HL-60 (cell line): ENCODE measurements around the gene PHF21B.

Experiments
- DNase-seq, 2 experiments: peaks; one replicate each; pipeline ENCODE4 v3.0.0-alpha.2; 2010 to 2020; ENCODE audit warnings: low read depth in 1 of 2, low spot score in 1 of 2
- H3K27ac ChIP-seq: fragments of 250-450 bp; sonication (Bioruptor Pico); replicated peaks from 2 replicates; pipeline ENCODE4 v1.5.1; 2020; ENCODE audit warnings: mild to moderate bottlenecking, moderate library complexity
- H3K27me3 ChIP-seq: fragments of 250-450 bp; sonication (Bioruptor Pico); 2 replicates; pipeline ENCODE4 v1.5.1; 2021; ENCODE audit warnings: mild to moderate bottlenecking, moderate library complexity; ENCODE audit not compliant: insufficient read depth, poor library complexity, severe bottlenecking
- H3K4me3 ChIP-seq: replicated peaks from 2 replicates; pipeline ENCODE4 v1.5.1; 2011; ENCODE audit warnings: mild to moderate bottlenecking, control low read depth, low read length; ENCODE audit not compliant: insufficient read depth
- GABPA ChIP-seq: IDR thresholded peaks from 2 replicates; pipeline ENCODE4 v1.6.1; 2012; ENCODE audit warnings: low read depth
- POLR2AphosphoS5 ChIP-seq: IDR thresholded peaks from 2 replicates; pipeline ENCODE4 v1.6.1; 2012; ENCODE audit warnings: low read depth
- SPI1 ChIP-seq: IDR thresholded peaks from 2 replicates; pipeline ENCODE4 v1.6.1; 2012; ENCODE audit warnings: low read depth, mild to moderate bottlenecking, borderline replicate concordance
- TF ChIP-seq, protein P1 (sequence below): IDR thresholded peaks from 2 replicates; pipeline ENCODE4 v1.6.1; 2012; ENCODE audit warnings: low read depth; ENCODE audit not compliant: insufficient replicate concordance
- TF ChIP-seq, protein P2 (sequence below): IDR thresholded peaks from one replicate; pipeline ENCODE4 v1.5.1; 2011; ENCODE audit warnings: low read length, control low read depth, inconsistent platforms; ENCODE audit not compliant: insufficient read depth

Gene PHF21B

DNA sequence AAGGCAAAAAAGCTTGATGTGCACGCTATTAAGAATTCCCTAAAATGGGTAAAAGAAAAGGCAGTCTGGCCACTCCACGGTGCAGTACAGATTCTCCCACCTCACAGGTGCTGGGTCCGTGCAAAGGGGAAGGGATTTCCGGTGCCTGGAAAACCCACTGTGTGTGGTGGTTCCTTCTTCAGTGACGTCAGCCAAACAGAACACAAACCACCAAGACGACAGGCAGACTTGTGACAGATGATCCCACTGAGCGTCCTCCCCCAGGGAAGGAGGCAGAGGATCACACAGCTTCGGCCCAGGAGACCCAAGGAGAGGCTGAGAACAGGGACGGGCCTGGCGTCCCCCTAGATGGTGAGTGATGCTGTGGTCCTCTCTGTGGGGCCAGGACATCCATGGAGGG is 18.6 kb downstream of the PHF21B start:
- Histone ChIP-seq H3K27me3 (no peaks in the 10 kb centered on the region), H3K4me3 (no peak overlapping the region), H3K27ac (no peak overlapping the region)
- TF ChIP-seq GABPA (no peak), POLR2AphosphoS5 (no peak), SPI1 (no peak)
- TF ChIP-seq, protein P1, sequence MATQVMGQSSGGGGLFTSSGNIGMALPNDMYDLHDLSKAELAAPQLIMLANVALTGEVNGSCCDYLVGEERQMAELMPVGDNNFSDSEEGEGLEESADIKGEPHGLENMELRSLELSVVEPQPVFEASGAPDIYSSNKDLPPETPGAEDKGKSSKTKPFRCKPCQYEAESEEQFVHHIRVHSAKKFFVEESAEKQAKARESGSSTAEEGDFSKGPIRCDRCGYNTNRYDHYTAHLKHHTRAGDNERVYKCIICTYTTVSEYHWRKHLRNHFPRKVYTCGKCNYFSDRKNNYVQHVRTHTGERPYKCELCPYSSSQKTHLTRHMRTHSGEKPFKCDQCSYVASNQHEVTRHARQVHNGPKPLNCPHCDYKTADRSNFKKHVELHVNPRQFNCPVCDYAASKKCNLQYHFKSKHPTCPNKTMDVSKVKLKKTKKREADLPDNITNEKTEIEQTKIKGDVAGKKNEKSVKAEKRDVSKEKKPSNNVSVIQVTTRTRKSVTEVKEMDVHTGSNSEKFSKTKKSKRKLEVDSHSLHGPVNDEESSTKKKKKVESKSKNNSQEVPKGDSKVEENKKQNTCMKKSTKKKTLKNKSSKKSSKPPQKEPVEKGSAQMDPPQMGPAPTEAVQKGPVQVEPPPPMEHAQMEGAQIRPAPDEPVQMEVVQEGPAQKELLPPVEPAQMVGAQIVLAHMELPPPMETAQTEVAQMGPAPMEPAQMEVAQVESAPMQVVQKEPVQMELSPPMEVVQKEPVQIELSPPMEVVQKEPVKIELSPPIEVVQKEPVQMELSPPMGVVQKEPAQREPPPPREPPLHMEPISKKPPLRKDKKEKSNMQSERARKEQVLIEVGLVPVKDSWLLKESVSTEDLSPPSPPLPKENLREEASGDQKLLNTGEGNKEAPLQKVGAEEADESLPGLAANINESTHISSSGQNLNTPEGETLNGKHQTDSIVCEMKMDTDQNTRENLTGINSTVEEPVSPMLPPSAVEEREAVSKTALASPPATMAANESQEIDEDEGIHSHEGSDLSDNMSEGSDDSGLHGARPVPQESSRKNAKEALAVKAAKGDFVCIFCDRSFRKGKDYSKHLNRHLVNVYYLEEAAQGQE, result no peak
- TF ChIP-seq, protein P2, sequence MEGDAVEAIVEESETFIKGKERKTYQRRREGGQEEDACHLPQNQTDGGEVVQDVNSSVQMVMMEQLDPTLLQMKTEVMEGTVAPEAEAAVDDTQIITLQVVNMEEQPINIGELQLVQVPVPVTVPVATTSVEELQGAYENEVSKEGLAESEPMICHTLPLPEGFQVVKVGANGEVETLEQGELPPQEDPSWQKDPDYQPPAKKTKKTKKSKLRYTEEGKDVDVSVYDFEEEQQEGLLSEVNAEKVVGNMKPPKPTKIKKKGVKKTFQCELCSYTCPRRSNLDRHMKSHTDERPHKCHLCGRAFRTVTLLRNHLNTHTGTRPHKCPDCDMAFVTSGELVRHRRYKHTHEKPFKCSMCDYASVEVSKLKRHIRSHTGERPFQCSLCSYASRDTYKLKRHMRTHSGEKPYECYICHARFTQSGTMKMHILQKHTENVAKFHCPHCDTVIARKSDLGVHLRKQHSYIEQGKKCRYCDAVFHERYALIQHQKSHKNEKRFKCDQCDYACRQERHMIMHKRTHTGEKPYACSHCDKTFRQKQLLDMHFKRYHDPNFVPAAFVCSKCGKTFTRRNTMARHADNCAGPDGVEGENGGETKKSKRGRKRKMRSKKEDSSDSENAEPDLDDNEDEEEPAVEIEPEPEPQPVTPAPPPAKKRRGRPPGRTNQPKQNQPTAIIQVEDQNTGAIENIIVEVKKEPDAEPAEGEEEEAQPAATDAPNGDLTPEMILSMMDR, result no peak
- DNase-seq, result no peak

DNA sequence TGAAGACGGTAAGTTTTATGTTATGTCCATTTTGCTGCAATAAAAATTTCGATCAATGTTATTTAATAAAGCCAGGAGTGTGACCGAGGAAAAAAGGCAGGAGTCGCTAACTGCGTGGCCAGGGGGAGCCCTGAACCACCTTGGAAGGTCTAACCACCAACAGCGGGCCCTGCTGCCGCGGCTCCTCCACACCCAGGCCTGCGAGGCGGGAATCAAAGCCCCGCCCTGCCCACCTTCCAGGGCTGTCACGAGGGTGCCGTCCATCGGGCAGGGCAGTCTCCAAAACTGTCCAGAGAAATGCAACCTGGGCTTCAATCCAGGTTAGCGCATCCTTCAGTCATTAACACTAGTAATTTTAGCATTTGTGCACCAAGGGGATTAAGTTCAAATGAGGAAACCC is 19.0 kb downstream of the PHF21B start:
- H3K4me3 ChIP-seq, result no peak overlapping the region
- no peaks in the 10 kb centered on the region for H3K27me3 ChIP-seq
- DNase-seq, result no peak
- TF ChIP-seq, protein P2, result no peak
- TF ChIP-seq, protein P1, result no peak
- TF ChIP-seq SPI1 (no peak), GABPA (no peak), POLR2AphosphoS5 (no peak)
- H3K27ac ChIP-seq, result no peak overlapping the region

DNA sequence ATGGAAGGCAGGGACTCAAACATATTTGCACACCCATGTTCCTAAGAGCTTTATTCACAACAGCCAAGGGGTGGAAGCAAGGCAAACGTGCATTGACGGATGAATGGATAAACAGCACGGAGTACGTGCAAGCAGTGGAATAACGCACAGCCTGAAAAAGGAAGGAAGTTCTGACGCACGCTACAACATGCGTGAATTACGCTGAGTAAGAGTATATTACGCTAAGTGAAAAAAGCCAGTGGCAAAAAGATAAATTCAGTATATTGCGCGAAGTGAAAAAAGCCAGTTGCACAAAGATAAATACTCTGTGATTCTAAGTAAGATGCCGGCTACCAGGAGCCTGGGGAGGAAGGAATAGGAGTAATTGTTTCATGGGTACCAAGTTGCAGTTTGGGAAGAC is 19.5 kb downstream of the PHF21B start:
- TF ChIP-seq POLR2AphosphoS5, result no peak
- TF ChIP-seq, protein P1, result no peak
- Histone ChIP-seq H3K27me3 (no peaks in the 10 kb centered on the region), H3K4me3 (no peak overlapping the region), H3K27ac (no peak overlapping the region)
- no peak for DNase-seq

DNA sequence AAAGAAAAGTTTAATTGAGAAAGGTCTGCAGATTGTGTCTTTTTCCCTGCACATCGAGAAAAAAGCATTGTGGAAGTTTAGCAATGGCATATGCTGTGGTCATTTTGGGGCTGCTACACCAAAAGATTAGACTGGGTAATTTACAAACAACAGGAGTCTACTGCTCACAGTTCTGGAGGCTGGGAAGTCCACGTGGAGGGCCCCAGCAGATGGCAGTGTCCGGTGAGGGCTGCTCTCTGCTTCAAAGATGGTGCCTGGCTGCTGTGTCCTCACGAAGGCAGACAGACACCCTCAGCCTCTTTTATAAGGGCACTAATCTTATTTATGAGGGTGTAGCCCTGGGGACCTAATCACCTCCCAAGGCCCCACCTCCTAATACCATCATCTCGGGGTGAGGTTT is 21.1 kb downstream of the PHF21B start:
- Histone ChIP-seq H3K4me3 (no peak overlapping the region), H3K27me3 (no peaks in the 10 kb centered on the region), H3K27ac (no peak overlapping the region)
- DNase-seq, result no peak
- TF ChIP-seq, protein P1, result no peak
- no peak for TF ChIP-seq SPI1
